ENCODE measurements around the gene CYP4A11. TPM values are rescaled to one million over a fixed set of nuclear protein-coding genes. Genes with fewer than 3 reads are reported as not detected.

The CYP4A11 gene
- total and polyA plus RNA-seq, 2 experiments from 2014 or later, result not detected

DNA sequence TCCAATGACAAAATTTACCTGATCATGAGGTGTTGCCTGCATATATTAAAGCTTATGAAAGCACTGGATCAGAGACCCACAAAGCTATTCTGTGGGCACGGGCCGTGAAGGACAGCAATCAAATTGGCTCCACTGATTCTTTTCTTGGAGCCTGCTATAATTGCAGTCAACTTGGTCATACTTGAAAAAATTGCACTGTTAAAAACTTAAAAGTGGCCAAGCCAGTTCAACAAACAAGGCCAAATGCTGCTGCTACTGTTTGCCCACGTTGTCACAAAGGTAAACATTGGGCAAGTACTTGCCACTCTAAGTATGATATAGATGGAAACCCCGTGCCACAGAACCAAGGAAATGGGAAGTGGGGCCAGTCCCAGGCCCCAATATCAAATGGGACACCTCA, 37.8 kb downstream of the CYP4A11 start (continued):
- no peak for TF ChIP-seq ZNF462 (CRISPR knock-in tag; IDR thresholded peaks at IDR 0.05)

DNA sequence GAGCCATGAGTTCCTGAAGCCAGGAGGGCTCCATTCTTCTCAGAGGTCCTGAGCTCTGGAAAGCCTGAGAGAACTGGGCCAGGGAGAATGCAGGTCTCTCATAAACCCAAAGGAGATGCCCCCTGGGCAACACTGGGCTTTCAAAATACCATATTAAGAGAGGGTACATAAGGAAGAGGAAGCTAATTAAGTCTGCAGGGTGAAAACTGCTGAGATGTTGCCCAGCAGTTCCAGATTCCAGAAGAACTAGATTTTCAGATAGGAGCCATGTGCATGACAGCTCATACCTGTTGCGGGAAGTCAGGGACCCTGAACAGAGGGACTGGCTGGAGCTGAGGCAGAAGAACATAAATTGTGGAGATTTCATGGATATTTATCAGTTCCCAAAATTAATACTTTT, 40.9 kb downstream of the CYP4A11 start:
- Mint-ChIP-seq H3K27ac (no peak overlapping the region), H3K4me1 (no peaks in the 10 kb centered on the region), H3K9me3 (peaks cover 30% of the 10 kb centered on the region), H3K27me3 (ENCODE audit: insufficient read depth, low read depth, poor library complexity) (peaks cover 1% of the 10 kb centered on the region), H3K36me3 (ENCODE audit: low read depth) (peaks cover 15% of the 10 kb centered on the region), H3K4me3 (no peak overlapping the region)
- DNase-seq (ENCODE audit: low spot score), result no peak
- no peak overlapping the region for H3K27ac ChIP-seq (ENCODE audit: low read depth)
- no peaks in the 10 kb centered on the region for H3K79me2 ChIP-seq (replicated peaks; ENCODE audit: insufficient read depth)
- no peaks in the 10 kb centered on the region for H3K4me1 ChIP-seq (ENCODE audit: insufficient read depth)
- ATAC-seq, result no peak
- no peaks in the 10 kb centered on the region for H3F3A ChIP-seq (replicated peaks; ENCODE audit: low read depth)
- H3K9me2 ChIP-seq (ENCODE audit: insufficient read depth), result no peaks in the 10 kb centered on the region
- no peak overlapping the region for H3K4me3 ChIP-seq
- no peaks in the 10 kb centered on the region for H4K20me1 ChIP-seq (replicated peaks; ENCODE audit: insufficient read depth)
- no peaks in the 10 kb centered on the region for H3K27me3 ChIP-seq (ENCODE audit: insufficient read depth)
- H3K36me3 ChIP-seq (ENCODE audit: insufficient read depth), result no peaks in the 10 kb centered on the region
- no peak overlapping the region for H3K4me2 ChIP-seq
- H2AFZ ChIP-seq, result no peak overlapping the region
- TF ChIP-seq NANOG (IDR thresholded peaks at IDR 0.05; ENCODE audit: borderline replicate concordance) (no peak), ZNF462 (CRISPR knock-in tag; IDR thresholded peaks at IDR 0.05) (no peak), ZNF114 (CRISPR knock-in tag; IDR thresholded peaks at IDR 0.05) (no peak), EZH2 (IDR thresholded peaks at IDR 0.05; ENCODE audit: low read depth, unreplicated experiment) (no peak)
- TF ChIP-seq, protein P1, sequence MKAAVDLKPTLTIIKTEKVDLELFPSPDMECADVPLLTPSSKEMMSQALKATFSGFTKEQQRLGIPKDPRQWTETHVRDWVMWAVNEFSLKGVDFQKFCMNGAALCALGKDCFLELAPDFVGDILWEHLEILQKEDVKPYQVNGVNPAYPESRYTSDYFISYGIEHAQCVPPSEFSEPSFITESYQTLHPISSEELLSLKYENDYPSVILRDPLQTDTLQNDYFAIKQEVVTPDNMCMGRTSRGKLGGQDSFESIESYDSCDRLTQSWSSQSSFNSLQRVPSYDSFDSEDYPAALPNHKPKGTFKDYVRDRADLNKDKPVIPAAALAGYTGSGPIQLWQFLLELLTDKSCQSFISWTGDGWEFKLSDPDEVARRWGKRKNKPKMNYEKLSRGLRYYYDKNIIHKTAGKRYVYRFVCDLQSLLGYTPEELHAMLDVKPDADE (IDR thresholded peaks at IDR 0.05), result no peak

Data from GM23338 (cell line).